CD14-positive monocyte (primary cell): ENCODE data around the gene KCNJ5. TPM values are rescaled to one million over a fixed set of nuclear protein-coding genes. Genes with fewer than 3 reads are reported as not detected.
A peak's percentile ranks its signal among the peaks of the same experiment; 100 is the strongest.

ENCODE experiments used
- DNase-seq, 3 donors: peaks; one replicate each; pipeline ENCODE4 v3.0.0-alpha.2; 2011 to 2022
- H2AFZ ChIP-seq: 2 replicates; pipeline ENCODE4 v1.6.0; 2012; ENCODE audit warnings: mild to moderate bottlenecking, low read depth, low read length, inconsistent platforms; ENCODE audit not compliant: insufficient read depth, poor library complexity, severe bottlenecking
- H3K27ac ChIP-seq, 2 donors: 1 replicate in 1 of 2; 2 replicates in 1 of 2; pipeline ENCODE4 v1.5.1; 2012 to 2013; ENCODE audit warnings: low read length in 2 of 2, control low read depth in 1 of 2, inconsistent platforms in 1 of 2, low read depth in 1 of 2, mild to moderate bottlenecking in 1 of 2
- H3K27me3 ChIP-seq, 2 donors: one replicate each; pipeline versions ENCODE4 v1.6.0 to v1.6.1; 2011 to 2013; ENCODE audit warnings: low read length in 2 of 2; ENCODE audit not compliant: control insufficient read depth in 2 of 2, insufficient read depth in 2 of 2
- H3K36me3 ChIP-seq, 2 donors: replicated peaks in 1 of 2; 1 replicate in 1 of 2; 2 replicates in 1 of 2; pipeline versions ENCODE4 v1.5.1 to v1.6.1; 2012 to 2013; ENCODE audit warnings: low read length in 2 of 2, control low read depth in 1 of 2, inconsistent platforms in 1 of 2, mild to moderate bottlenecking in 1 of 2; ENCODE audit not compliant: insufficient read depth in 2 of 2, control insufficient read depth in 1 of 2
- H3K4me1 ChIP-seq, 2 donors: 1 replicate in 1 of 2; 2 replicates in 1 of 2; pipeline versions ENCODE4 v1.5.1 to v1.6.1; 2012 to 2013; ENCODE audit warnings: low read length in 2 of 2, control low read depth in 1 of 2, inconsistent platforms in 1 of 2, mild to moderate bottlenecking in 1 of 2, moderate library complexity in 1 of 2; ENCODE audit not compliant: insufficient read depth in 2 of 2, control insufficient read depth in 1 of 2
- H3K4me2 ChIP-seq: replicated peaks from 2 replicates; pipeline ENCODE3; 2012; ENCODE audit warnings: low read length, moderate library complexity, mild to moderate bottlenecking; ENCODE audit not compliant: poor library complexity, severe bottlenecking; ENCODE audit errors: extremely low read depth
- H3K4me3 ChIP-seq, 3 experiments: fragments of 200-600 bp in 1 of 3; sonication (generic) in 1 of 3; replicated peaks in 1 of 3; 1 replicate in 2 of 3; 2 replicates in 1 of 3; pipeline ENCODE4 v1.5.1; 2011 to 2013; ENCODE audit warnings: low read length in 3 of 3, mild to moderate bottlenecking in 3 of 3, control low read depth in 2 of 3, low read depth in 2 of 3, inconsistent platforms in 1 of 3, moderate library complexity in 1 of 3
- H3K79me2 ChIP-seq: 2 replicates; pipeline ENCODE4 v1.6.0; 2012; ENCODE audit warnings: mild to moderate bottlenecking, control low read depth, inconsistent platforms, low read length, moderate library complexity; ENCODE audit not compliant: insufficient read depth
- H3K9ac ChIP-seq: 2 replicates; pipeline ENCODE4 v1.6.0; 2017; ENCODE audit warnings: low read length, mild to moderate bottlenecking; ENCODE audit not compliant: insufficient read depth, poor library complexity, severe bottlenecking
- H3K9me3 ChIP-seq, 2 donors: replicated peaks in 1 of 2; 1 replicate in 1 of 2; 2 replicates in 1 of 2; pipeline versions ENCODE4 v1.5.1 to v1.6.1; 2012 to 2013; ENCODE audit warnings: low read length in 2 of 2, control low read depth in 1 of 2; ENCODE audit not compliant: control insufficient read depth in 1 of 2, insufficient read depth in 1 of 2
- H4K20me1 ChIP-seq: 2 replicates; pipeline ENCODE4 v1.6.0; 2012; ENCODE audit warnings: mild to moderate bottlenecking, low read length, control low read depth, moderate library complexity; ENCODE audit not compliant: insufficient read depth
- H3K27ac Mint-ChIP-seq, 7 donors: one replicate each; pipeline ENCODE4 v1.8.0; 2020; ENCODE audit warnings: mild to moderate bottlenecking in 7 of 7, mixed read lengths in 7 of 7, moderate library complexity in 6 of 7, inconsistent platforms in 2 of 7
- H3K27me3 Mint-ChIP-seq, 3 donors: one replicate each; pipeline ENCODE4 v1.8.0; 2021 to 2022; ENCODE audit warnings: low read depth in 3 of 3, mild to moderate bottlenecking in 3 of 3, mixed read lengths in 3 of 3, moderate library complexity in 3 of 3, inconsistent platforms in 1 of 3
- H3K36me3 Mint-ChIP-seq, 2 donors: one replicate each; pipeline ENCODE4 v1.8.0; 2020; ENCODE audit warnings: mixed read lengths in 2 of 2, inconsistent platforms in 1 of 2, mild to moderate bottlenecking in 1 of 2
- H3K4me1 Mint-ChIP-seq: one replicate; pipeline ENCODE4 v1.8.0; 2020; ENCODE audit warnings: mild to moderate bottlenecking, mixed read lengths
- H3K4me3 Mint-ChIP-seq, 2 donors: one replicate each; pipeline ENCODE4 v1.8.0; 2020; ENCODE audit warnings: mild to moderate bottlenecking in 2 of 2, mixed read lengths in 2 of 2, moderate library complexity in 1 of 2
- H3K9me3 Mint-ChIP-seq, 7 donors: one replicate each; pipeline ENCODE4 v1.8.0; 2020 to 2022; ENCODE audit warnings: mixed read lengths in 7 of 7, mild to moderate bottlenecking in 6 of 7, moderate library complexity in 6 of 7, inconsistent platforms in 2 of 7
- WGBS: methylation state at CpG from one replicate; pipeline ENCODE4 v1.1.5; 2013; ENCODE audit warnings: missing lambda C conversion rate; ENCODE audit not compliant: insufficient coverage; 5-methylcytosine and 5-hydroxymethylcytosine counted together
- intact Hi-C, 2 donors: fragments of 100-400 bp; cut with micrococcal nuclease; formaldehyde crosslinking; loops; one replicate each; pipeline versions ENCODE4 v1.15.0 to v1.15.1; 2023
- polyA plus RNA-seq, 3 donors: library from polyadenylated mRNA; depleted of rRNA in 1 of 3; unstranded in 2 of 3; stranded (reverse) in 1 of 3; fragments of 300-500 nt in 2 of 3; fragments of >200 nt in 1 of 3; fragmentation: Illumina TruSeq in 2 of 3; gene quantifications; 1 replicate in 2 of 3; 2 replicates in 1 of 3; pipeline ENCODE4 v1.2.3, GENCODE V29; 2012 to 2021
- TF ChIP-seq, protein P1 (sequence below): fragments of 200-600 bp; IDR thresholded peaks from one replicate; pipeline ENCODE4 v1.8.0; 2022; ENCODE audit warnings: antibody characterized with exemption, mild to moderate bottlenecking

KCNJ5 gene
- polyA plus RNA-seq, 3 donors, result 0.03 TPM; not detected in 2

DNA sequence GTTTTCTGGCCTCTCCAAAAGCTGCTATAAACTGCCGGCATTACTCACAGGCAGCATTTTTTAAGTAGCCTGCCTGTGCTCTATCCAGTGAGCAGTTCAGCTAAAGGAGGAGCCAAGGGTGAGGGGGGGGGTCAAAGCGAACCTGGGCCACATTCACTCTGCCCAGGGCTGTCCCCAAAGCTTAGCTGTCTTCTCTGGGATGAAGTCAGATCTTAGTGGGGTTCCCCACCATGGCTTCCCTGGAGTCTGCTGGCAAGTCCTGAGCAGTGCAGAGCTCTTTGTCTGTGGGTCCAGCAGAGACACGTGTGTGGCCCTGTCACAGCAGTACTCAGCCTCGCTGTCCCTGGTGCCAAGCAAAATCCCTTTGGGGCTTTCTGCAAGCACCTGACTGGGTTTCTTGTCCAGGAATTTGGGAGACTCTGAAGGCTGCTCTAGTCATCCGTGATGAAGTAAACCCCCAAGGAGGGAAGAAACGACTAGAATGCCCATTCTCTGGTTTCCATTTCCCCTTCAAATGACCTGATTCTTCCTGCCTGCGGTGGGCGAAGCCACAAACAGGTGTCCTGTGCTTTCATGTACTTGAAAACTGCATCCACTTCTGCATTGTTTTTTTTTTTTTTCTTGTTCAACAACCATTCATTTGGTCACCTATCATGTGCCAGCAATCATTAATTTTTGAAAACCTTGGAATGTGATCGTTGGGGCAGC is 2.6 kb downstream of the KCNJ5 start:
- H3K27me3 ChIP-seq, result peaks cover 23 to 36% of the 10 kb centered on the region in 2 donors
- H3K9me3 ChIP-seq, result peaks cover 0 to 4% of the 10 kb centered on the region in 2 donors
- no peak for DNase-seq
- H3K9ac ChIP-seq, result no peak overlapping the region
- H2AFZ ChIP-seq, result no peak overlapping the region
- H3K4me2 ChIP-seq, result no peak overlapping the region
- intact Hi-C loops, result no loop called here
- H3K4me1 ChIP-seq, result peaks cover 14 to 15% of the 10 kb centered on the region in 2 donors
- H3K36me3 Mint-ChIP-seq, result peaks cover 0 to 2% of the 10 kb centered on the region in 2 donors
- H3K27ac Mint-ChIP-seq, result peak overlapping the region in 2 of 7 donors; percentile 28 to 60
- H3K9me3 Mint-ChIP-seq, result peaks cover 0 to 11% (median 0%) of the 10 kb centered on the region in 7 donors
- no peak overlapping the region for H3K4me3 ChIP-seq
- peaks cover 32 to 42% (median 42%) of the 10 kb centered on the region in 3 donors for H3K27me3 Mint-ChIP-seq
- H3K36me3 ChIP-seq, result no peaks in the 10 kb centered on the region
- H3K4me1 Mint-ChIP-seq, result peaks cover 22% of the 10 kb centered on the region
- 32% methylated on average over 8 of the region's 9 CpGs for WGBS
- H3K27ac ChIP-seq, result no peak overlapping the region
- H3K4me3 Mint-ChIP-seq, result no peak overlapping the region
- no peaks in the 10 kb centered on the region for H3K79me2 ChIP-seq
- H4K20me1 ChIP-seq, result no peaks in the 10 kb centered on the region
- TF ChIP-seq, protein P1, sequence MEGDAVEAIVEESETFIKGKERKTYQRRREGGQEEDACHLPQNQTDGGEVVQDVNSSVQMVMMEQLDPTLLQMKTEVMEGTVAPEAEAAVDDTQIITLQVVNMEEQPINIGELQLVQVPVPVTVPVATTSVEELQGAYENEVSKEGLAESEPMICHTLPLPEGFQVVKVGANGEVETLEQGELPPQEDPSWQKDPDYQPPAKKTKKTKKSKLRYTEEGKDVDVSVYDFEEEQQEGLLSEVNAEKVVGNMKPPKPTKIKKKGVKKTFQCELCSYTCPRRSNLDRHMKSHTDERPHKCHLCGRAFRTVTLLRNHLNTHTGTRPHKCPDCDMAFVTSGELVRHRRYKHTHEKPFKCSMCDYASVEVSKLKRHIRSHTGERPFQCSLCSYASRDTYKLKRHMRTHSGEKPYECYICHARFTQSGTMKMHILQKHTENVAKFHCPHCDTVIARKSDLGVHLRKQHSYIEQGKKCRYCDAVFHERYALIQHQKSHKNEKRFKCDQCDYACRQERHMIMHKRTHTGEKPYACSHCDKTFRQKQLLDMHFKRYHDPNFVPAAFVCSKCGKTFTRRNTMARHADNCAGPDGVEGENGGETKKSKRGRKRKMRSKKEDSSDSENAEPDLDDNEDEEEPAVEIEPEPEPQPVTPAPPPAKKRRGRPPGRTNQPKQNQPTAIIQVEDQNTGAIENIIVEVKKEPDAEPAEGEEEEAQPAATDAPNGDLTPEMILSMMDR, result no peak

DNA sequence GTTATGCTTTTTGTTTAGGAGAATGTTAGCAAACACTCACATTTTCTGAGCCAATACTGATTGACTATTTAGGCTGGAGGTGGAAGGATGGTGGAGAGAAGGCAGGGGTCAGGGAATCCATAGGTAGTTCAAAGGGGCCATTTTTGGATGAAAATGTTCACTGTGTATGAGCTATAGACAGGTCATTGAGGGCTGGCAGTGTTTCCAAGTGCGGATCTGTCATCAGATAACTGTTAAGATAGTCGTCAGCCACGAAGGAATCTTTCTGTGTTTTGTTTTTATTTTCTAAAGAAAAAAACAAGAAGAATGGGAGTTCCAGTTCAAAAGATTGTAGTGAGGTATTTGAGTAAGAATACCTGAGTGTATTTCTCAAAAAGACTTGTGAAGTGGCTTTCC is 3.1 kb downstream of the KCNJ5 start:
- H3K27ac ChIP-seq, result no peak overlapping the region

More for the DNA sequence above, 3.1 kb downstream of the KCNJ5 start:
- Histone ChIP-seq H2AFZ (no peak overlapping the region), H4K20me1 (no peaks in the 10 kb centered on the region), H3K79me2 (no peaks in the 10 kb centered on the region), H3K4me1 (peaks cover 14 to 15% of the 10 kb centered on the region in 2 donors), H3K9me3 (peaks cover 0 to 4% of the 10 kb centered on the region in 2 donors), H3K4me3 (no peak overlapping the region), H3K9ac (no peak overlapping the region), H3K4me2 (no peak overlapping the region), H3K27me3 (peaks cover 22 to 31% of the 10 kb centered on the region in 2 donors), H3K36me3 (no peaks in the 10 kb centered on the region)
- Mint-ChIP-seq H3K4me1 (peaks cover 22% of the 10 kb centered on the region), H3K4me3 (no peak overlapping the region), H3K27ac (no peak overlapping the region), H3K27me3 (peaks cover 29 to 40% (median 39%) of the 10 kb centered on the region in 3 donors), H3K36me3 (peaks cover 0 to 2% of the 10 kb centered on the region in 2 donors), H3K9me3 (peaks cover 0 to 11% (median 0%) of the 10 kb centered on the region in 7 donors)
- TF ChIP-seq, protein P1, result no peak
- DNase-seq, result no peak
- WGBS, result 83% methylated on average over 3 of the region's 3 CpGs
- intact Hi-C loops, result no loop called here
